GM21723 (cell line): ENCODE results near the gene SH3YL1.

ENCODE experiments used
- ATAC-seq: cut with Tn5 transposase; IDR thresholded peaks from one replicate; pipeline ENCODE4 v1.9.1; 2021; ENCODE audit warnings: mild to moderate bottlenecking, moderate library complexity; ENCODE audit not compliant: unreplicated experiment

SH3YL1 gene

GRCh38 chr2:263774-264492 lies at the start of gene SH3YL1:
SH3YL1 (minus strand) TSS chr2:264032; CDS start chr2:263984, 48 bp downstream.
- ATAC-seq = peak; percentile 37

- no peak for ATAC-seq
Observed at GRCh38 chr2:310994-311393, 47.2 kb upstream of the SH3YL1 start.

GRCh38 chr2:309954-310510 lies 46.2 kb upstream of the SH3YL1 start:
- no peak for ATAC-seq

GRCh38 chr2:309148-309953 lies 45.5 kb upstream of the SH3YL1 start:
- no peak for ATAC-seq

GRCh38 chr2:305366-305765 lies 41.5 kb upstream of the SH3YL1 start:
- ATAC-seq = no peak

- no peak for ATAC-seq
Observed at GRCh38 chr2:296354-296753, 32.5 kb upstream of the SH3YL1 start.

- no peak for ATAC-seq
Observed at GRCh38 chr2:295090-295489, 31.3 kb upstream of the SH3YL1 start.

- no peak for ATAC-seq
Observed at GRCh38 chr2:290090-290722, 26.4 kb upstream of the SH3YL1 start.

- no peak for ATAC-seq
Observed at GRCh38 chr2:289362-290089, 25.7 kb upstream of the SH3YL1 start.

GRCh38 chr2:288758-289361 lies 25.0 kb upstream of the SH3YL1 start:
- no peak for ATAC-seq

GRCh38 chr2:287911-288757 lies 24.3 kb upstream of the SH3YL1 start, which contains the start of gene ALKAL2:
ALKAL2 (minus strand) TSS chr2:288091; CDS start chr2:287835, 256 bp downstream.
- no peak for ATAC-seq

- peak; percentile 58 for ATAC-seq
Observed at GRCh38 chr2:287471-287885, 23.6 kb upstream of the SH3YL1 start.

- no peak for ATAC-seq
Observed at GRCh38 chr2:286774-287392, 23.1 kb upstream of the SH3YL1 start.

- no peak for ATAC-seq
Observed at GRCh38 chr2:286035-286434, 22.2 kb upstream of the SH3YL1 start.

- ATAC-seq = no peak
Observed at GRCh38 chr2:285531-285930, 21.7 kb upstream of the SH3YL1 start.

- no peak for ATAC-seq
Observed at GRCh38 chr2:284896-285492, 21.2 kb upstream of the SH3YL1 start.

GRCh38 chr2:283996-284794 lies 20.4 kb upstream of the SH3YL1 start:
- ATAC-seq = no peak
